Keratinocyte (primary cell): ENCODE results near the gene SGCE. TPM values are rescaled to one million over a fixed set of nuclear protein-coding genes. Genes with fewer than 3 reads are reported as not detected.

Experiments used
- DNase-seq: peaks from one replicate; pipeline ENCODE4 v3.0.0-alpha.2; 2011; ENCODE audit warnings: low read depth, missing footprints, low spot score
- FAIRE-seq: peaks from 2 replicates; lab custom pipeline; 2011; peaks lifted over from hg19 to GRCh38; lab: Jason Lieb, UNC
- H2AFZ ChIP-seq: 2 replicates; pipeline ENCODE4 v1.6.0; 2012; ENCODE audit warnings: low read length, control low read depth, inconsistent platforms; ENCODE audit not compliant: control insufficient read depth
- H3K27ac ChIP-seq: 2 replicates; pipeline ENCODE4 v1.5.1; 2011; ENCODE audit warnings: low read length; ENCODE audit not compliant: control insufficient read depth, insufficient read depth
- H3K27me3 ChIP-seq: 3 replicates; pipeline ENCODE4 v1.6.0; 2011; ENCODE audit warnings: low read length; ENCODE audit not compliant: control insufficient read depth, insufficient read depth; ENCODE audit errors: extremely low read depth
- H3K36me3 ChIP-seq, 2 experiments: 2 replicates in 1 of 2; 3 replicates in 1 of 2; pipeline ENCODE4 v1.5.1; 2011; ENCODE audit warnings: low read length in 2 of 2, mild to moderate bottlenecking in 1 of 2; ENCODE audit not compliant: control insufficient read depth in 2 of 2, insufficient read depth in 2 of 2; ENCODE audit errors: extremely low read depth in 1 of 2
- H3K4me1 ChIP-seq: 3 replicates; pipeline ENCODE4 v1.5.1; 2011; ENCODE audit warnings: low read length; ENCODE audit not compliant: control insufficient read depth, insufficient read depth; ENCODE audit errors: extremely low read depth
- H3K4me2 ChIP-seq: 3 replicates; pipeline ENCODE4 v1.6.0; 2011; ENCODE audit warnings: low read depth, low read length; ENCODE audit not compliant: control insufficient read depth, insufficient read depth; ENCODE audit errors: extremely low read depth
- H3K4me3 ChIP-seq, 3 experiments: fragments of 200-600 bp in 1 of 3; sonication (generic) in 1 of 3; 2 replicates in 2 of 3; 3 replicates in 1 of 3; pipeline ENCODE4 v1.5.1; 2011 to 2016; ENCODE audit warnings: low read length in 3 of 3, mild to moderate bottlenecking in 3 of 3, control low read depth in 2 of 3, inconsistent platforms in 1 of 3, low read depth in 1 of 3, mixed read lengths in 1 of 3, mixed run types in 1 of 3, moderate library complexity in 1 of 3; ENCODE audit not compliant: control insufficient read depth in 2 of 3, insufficient read depth in 2 of 3; ENCODE audit errors: extremely low read depth in 1 of 3
- H3K79me2 ChIP-seq: 2 replicates; pipeline ENCODE4 v1.6.0; 2012; ENCODE audit warnings: low read length; ENCODE audit not compliant: control insufficient read depth, insufficient read depth
- H3K9ac ChIP-seq: 3 replicates; pipeline ENCODE4 v1.6.0; 2011; ENCODE audit warnings: low read length; ENCODE audit not compliant: control insufficient read depth, insufficient read depth; ENCODE audit errors: extremely low read depth
- H3K9me1 ChIP-seq: 3 replicates; pipeline ENCODE4 v1.6.0; 2011; ENCODE audit warnings: low read length; ENCODE audit not compliant: control insufficient read depth, insufficient read depth; ENCODE audit errors: extremely low read depth
- H3K9me3 ChIP-seq: 2 replicates; pipeline ENCODE4 v1.5.1; 2012; ENCODE audit warnings: low read depth, low read length; ENCODE audit not compliant: control insufficient read depth
- H4K20me1 ChIP-seq: 3 replicates; pipeline ENCODE4 v1.6.0; 2011; ENCODE audit warnings: low read length; ENCODE audit not compliant: control insufficient read depth, insufficient read depth; ENCODE audit errors: extremely low read depth
- CTCF ChIP-seq, 3 experiments: IDR thresholded peaks in 1 of 3; conservative IDR thresholded peaks in 1 of 3; optimal IDR thresholded peaks in 1 of 3; 2 replicates in 2 of 3; 3 replicates in 1 of 3; pipeline versions ENCODE3 to v1.5.1; 2011; ENCODE audit warnings: low read length in 3 of 3, mild to moderate bottlenecking in 3 of 3, moderate library complexity in 2 of 3, control low read depth in 1 of 3, inconsistent platforms in 1 of 3; ENCODE audit not compliant: insufficient read depth in 2 of 3; ENCODE audit errors: extremely low read depth in 1 of 3
- EZH2 ChIP-seq: IDR thresholded peaks from one replicate; pipeline ENCODE4 v1.6.1; 2012; ENCODE audit warnings: inconsistent platforms, mild to moderate bottlenecking, low read length, moderate library complexity
- dilution Hi-C: fragments of 300-500 bp; cut with MboI; formaldehyde crosslinking; loops from one replicate; pipeline ENCODE4 v1.7.0; 2020; ENCODE audit warnings: low sequenced_read_pairs; ENCODE audit not compliant: extremely low pct_ligation_motif_present
- polyA plus RNA-seq, 5 experiments: library from polyadenylated mRNA; depleted of rRNA in 3 of 5; stranded (reverse) in 3 of 5; stranded (forward) in 1 of 5; unstranded in 1 of 5; fragments of >200 nt; gene quantifications; 1 replicate in 1 of 5; 2 replicates in 3 of 5; 3 replicates in 1 of 5; pipeline versions ENCODE4 v1.2.1 to v1.2.3, GENCODE V29; 2011 to 2012; ENCODE audit warnings: missing spikeins in 2 of 5, low read depth in 1 of 5, low replicate concordance in 1 of 5

The SGCE gene
- polyA plus RNA-seq, 1 donor (not counting 4 experiments of a cell fraction or from before 2014, with no cell fraction given), result 7.9 TPM

- Histone ChIP-seq H3K4me1 (no peaks in the 10 kb centered on the region), H3K9ac (no peak overlapping the region), H3K36me3 (no peaks in the 10 kb centered on the region), H3K27me3 (no peaks in the 10 kb centered on the region), H3K4me3 (no peak overlapping the region), H3K9me1 (no peaks in the 10 kb centered on the region), H3K79me2 (no peaks in the 10 kb centered on the region), H2AFZ (no peak overlapping the region), H3K4me2 (no peak overlapping the region), H3K27ac (no peak overlapping the region), H3K9me3 (no peaks in the 10 kb centered on the region), H4K20me1 (no peaks in the 10 kb centered on the region)
- FAIRE-seq, result no peak
- dilution Hi-C loops, result no loop called here
- DNase-seq, result no peak
- TF ChIP-seq EZH2, result no peak
- TF ChIP-seq CTCF (optimal IDR thresholded peaks at IDR 0.05 in 1 of 3, IDR thresholded peaks at IDR 0.05 in 1 of 3, conservative IDR thresholded peaks at IDR 0.05 in 1 of 3; ENCODE audit: extremely low read depth in 1 of 3, insufficient read depth in 2 of 3, low read length in 3 of 3), result no peak
Observed at GRCh38 chr7:94683066-94683465, 27.1 kb upstream of the SGCE start.

DNA sequence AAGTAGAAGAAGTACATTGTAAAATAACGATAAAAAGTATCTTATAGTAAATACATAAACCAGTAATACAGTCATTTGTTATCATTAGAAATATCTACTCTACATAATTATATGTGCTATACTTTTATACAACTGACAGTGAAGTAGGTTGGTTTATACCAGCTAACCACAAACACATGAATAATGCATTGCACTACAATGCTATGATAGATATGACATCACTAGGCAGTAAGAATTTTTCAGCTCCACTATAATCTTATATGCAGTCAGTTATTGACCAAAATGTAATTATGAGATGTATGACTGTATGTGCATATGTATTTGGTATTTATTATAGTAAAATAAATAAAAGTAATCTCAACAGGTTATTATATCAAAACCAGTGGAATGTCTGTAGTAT is 23.4 kb upstream of the SGCE start:
- Histone ChIP-seq H3K79me2 (no peaks in the 10 kb centered on the region), H3K4me1 (no peaks in the 10 kb centered on the region), H4K20me1 (no peaks in the 10 kb centered on the region), H3K9ac (no peak overlapping the region), H3K9me1 (no peaks in the 10 kb centered on the region), H3K9me3 (no peaks in the 10 kb centered on the region), H3K36me3 (no peaks in the 10 kb centered on the region), H3K27ac (no peak overlapping the region), H3K27me3 (no peaks in the 10 kb centered on the region), H3K4me2 (no peak overlapping the region), H2AFZ (no peak overlapping the region), H3K4me3 (no peak overlapping the region)
- FAIRE-seq (no peak), DNase-seq (no peak)
- dilution Hi-C loops, result no loop called here
- TF ChIP-seq CTCF (optimal IDR thresholded peaks at IDR 0.05 in 1 of 3, IDR thresholded peaks at IDR 0.05 in 1 of 3, conservative IDR thresholded peaks at IDR 0.05 in 1 of 3; ENCODE audit: extremely low read depth in 1 of 3, insufficient read depth in 2 of 3, low read length in 3 of 3) (no peak), EZH2 (no peak)
